Measurements from ENCODE around the gene RBP2. TPM values are rescaled to one million over a fixed set of nuclear protein-coding genes. Genes with fewer than 3 reads are reported as not detected.

RBP2 gene
- total and polyA plus RNA-seq, 2 donors (not counting 3 experiments of a cell fraction or from before 2014, with no cell fraction given) = not detected

GRCh38 chr3:139466360-139466759, 10.0 kb downstream of the RBP2 start:
- intact Hi-C loops (cut with micrococcal nuclease) = no loop called here
- CTCF ChIA-PET = no interaction called here
- FAIRE-seq = no peak

More at GRCh38 chr3:139466360-139466759, 10.0 kb downstream of the RBP2 start:
- no TSS peak for BruUV-seq (replicated peaks)
- Histone ChIP-seq H3K36me3 (ENCODE audit: control insufficient read depth in 2 of 2, extremely low read depth in 1 of 2, insufficient read depth in 2 of 2, low read length in 2 of 2) (no peaks in the 10 kb centered on the region), H2AFZ (ENCODE audit: low read depth, low read length) (no peak overlapping the region), H4K20me1 (replicated peaks; ENCODE audit: control insufficient read depth, extremely low read depth, insufficient read depth, low read length) (no peaks in the 10 kb centered on the region), H3K27ac (ENCODE audit: insufficient read depth, low read depth, low read length) (no peak overlapping the region), H3K79me2 (ENCODE audit: control insufficient read depth, insufficient read depth, low read length) (no peaks in the 10 kb centered on the region), H3K9me1 (replicated peaks; ENCODE audit: control insufficient read depth, extremely low read depth, insufficient read depth, low read length) (no peaks in the 10 kb centered on the region), H3K9me3 (replicated peaks; ENCODE audit: control insufficient read depth, insufficient read depth, low read length) (no peaks in the 10 kb centered on the region), H3K27me3 (ENCODE audit: control insufficient read depth in 2 of 2, insufficient read depth in 2 of 2, low read length in 2 of 2) (no peaks in the 10 kb centered on the region), H3K4me2 (ENCODE audit: insufficient read depth, low read length) (no peak overlapping the region), H3K4me3 (replicated peaks in 1 of 3; ENCODE audit: insufficient read depth in 1 of 3, low read depth in 1 of 3, low read length in 3 of 3) (no peak overlapping the region), H3K9ac (replicated peaks; ENCODE audit: extremely low read depth, insufficient read depth, low read length) (no peak overlapping the region), H3K4me1 (ENCODE audit: control insufficient read depth, extremely low read depth, insufficient read depth, low read length) (no peaks in the 10 kb centered on the region)
- DNase-seq (ENCODE audit: low read depth, low spot score) = no peak
- no peak for TF ChIP-seq FOS (IDR thresholded peaks at IDR 0.05; ENCODE audit: borderline replicate concordance, insufficient read depth, low read length)
- TF ChIP-seq MYC (IDR thresholded peaks at IDR 0.05; ENCODE audit: low read depth, low read length) = no peak
- TF ChIP-seq POLR2AphosphoS5 (IDR thresholded peaks at IDR 0.05; ENCODE audit: insufficient read depth, low read depth, low read length) = no peak
- TF ChIP-seq MAX (IDR thresholded peaks at IDR 0.05; ENCODE audit: insufficient read depth, insufficient read length) = no peak
- no peak for TF ChIP-seq CTCF (IDR thresholded peaks at IDR 0.05; ENCODE audit: extremely low read depth in 1 of 2, insufficient read depth in 1 of 2, low read depth in 1 of 2, low read length in 2 of 2)
- POLR2A ChIA-PET = no interaction called here
- dilution Hi-C loops (cut with MboI; ENCODE audit: extremely low pct_ligation_motif_present, low sequenced_read_pairs) = no loop called here
